Measurements from ENCODE around the gene COQ8A. TPM values are rescaled to one million over a fixed set of nuclear protein-coding genes. Genes with fewer than 3 reads are reported as not detected.

COQ8A gene
- total RNA-seq, 1 experiment from 2014 or later: 35.3 TPM

DNA sequence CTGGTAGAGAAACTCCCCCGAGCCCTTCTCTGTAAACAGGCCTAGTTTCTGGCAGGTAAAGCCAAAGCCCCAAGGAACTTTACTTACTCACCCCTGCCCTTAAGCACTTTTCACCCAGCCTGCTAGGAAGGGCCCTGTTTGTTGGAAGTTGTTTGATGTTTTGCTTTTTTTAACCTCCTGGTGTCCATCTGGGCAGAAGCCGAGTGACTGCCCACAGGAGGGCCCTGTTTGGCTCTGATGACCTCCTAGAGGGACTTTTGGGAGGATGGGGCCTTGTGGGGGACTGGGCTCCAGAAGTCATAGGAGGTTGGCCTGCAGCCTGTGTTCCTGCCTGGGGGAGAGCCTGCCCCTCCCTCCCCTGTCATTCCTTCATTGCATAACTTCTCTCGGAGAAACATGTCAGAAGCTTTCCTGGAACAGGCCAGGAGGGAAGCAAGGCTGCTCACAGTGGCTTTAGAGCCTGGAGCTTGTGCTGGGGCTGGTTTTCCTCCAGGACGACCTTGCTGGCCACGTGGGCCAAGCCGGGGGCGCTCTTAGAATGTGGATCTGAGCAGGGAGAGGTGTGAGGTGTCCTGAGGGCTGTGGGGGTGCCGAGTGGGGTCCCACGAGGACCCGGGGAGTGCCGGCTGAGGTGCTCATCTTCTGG is 33.9 kb downstream of the COQ8A start:
- H3K4me3 ChIP-seq (replicated peaks in 1 of 2; ENCODE audit: low read depth in 1 of 2, low read length in 2 of 2): no peak overlapping the region
- H3K27me3 ChIP-seq (ENCODE audit: insufficient read depth, low read length): no peaks in the 10 kb centered on the region
- no peak overlapping the region for H3K27ac ChIP-seq (ENCODE audit: low read depth, low read length)
- no peak for DNase-seq (ENCODE audit: low read depth, low spot score)
- no peak overlapping the region for H2AFZ ChIP-seq (ENCODE audit: low read depth, low read length, poor library complexity, severe bottlenecking)
- intact Hi-C loops (cut with micrococcal nuclease): no loop called here
- H3K79me2 ChIP-seq (ENCODE audit: insufficient read depth, low read length): no peaks in the 10 kb centered on the region
- 0 out of 4 replicates have a peak, but pooled peaks cover 0 to 3% of the 10 kb centered on the region in 2 experiments for H3K36me3 ChIP-seq (ENCODE audit: control insufficient read depth in 1 of 2, insufficient read depth in 2 of 2, low read length in 2 of 2)
- H4K20me1 ChIP-seq (ENCODE audit: insufficient read depth): no peaks in the 10 kb centered on the region
- no peak overlapping the region for H3K4me2 ChIP-seq (ENCODE audit: low read length)
- ChIA-PET RAD21 (ENCODE audit: low non-redundant PET in 1 of 2, low total read pairs in 2 of 2, uncharacterized antibody in 2 of 2, unreplicated experiment in 2 of 2) (no interaction called here), POLR2A (no interaction called here), CTCF (no interaction called here)
- H3K9ac ChIP-seq (ENCODE audit: low read length): no peak overlapping the region
- H3K4me1 ChIP-seq (ENCODE audit: control insufficient read depth in 1 of 2, insufficient read depth in 2 of 2, low read length in 2 of 2): no peaks in the 10 kb centered on the region
- no peaks in the 10 kb centered on the region for H3K9me3 ChIP-seq (ENCODE audit: control insufficient read depth in 1 of 2, insufficient read depth in 1 of 2, low read depth in 1 of 2, low read length in 2 of 2)
- no peaks in the 10 kb centered on the region for H3K9me2 ChIP-seq (ENCODE audit: insufficient read depth)
- TF ChIP-seq SP1 (IDR thresholded peaks at IDR 0.05; ENCODE audit: low read depth): no peak
- TF ChIP-seq EGR1 (IDR thresholded peaks at IDR 0.05; ENCODE audit: low read depth): no peak
- no peak for TF ChIP-seq ZNF274 (IDR thresholded peaks at IDR 0.05; ENCODE audit: low read depth, low read length)
- TF ChIP-seq, protein P1, sequence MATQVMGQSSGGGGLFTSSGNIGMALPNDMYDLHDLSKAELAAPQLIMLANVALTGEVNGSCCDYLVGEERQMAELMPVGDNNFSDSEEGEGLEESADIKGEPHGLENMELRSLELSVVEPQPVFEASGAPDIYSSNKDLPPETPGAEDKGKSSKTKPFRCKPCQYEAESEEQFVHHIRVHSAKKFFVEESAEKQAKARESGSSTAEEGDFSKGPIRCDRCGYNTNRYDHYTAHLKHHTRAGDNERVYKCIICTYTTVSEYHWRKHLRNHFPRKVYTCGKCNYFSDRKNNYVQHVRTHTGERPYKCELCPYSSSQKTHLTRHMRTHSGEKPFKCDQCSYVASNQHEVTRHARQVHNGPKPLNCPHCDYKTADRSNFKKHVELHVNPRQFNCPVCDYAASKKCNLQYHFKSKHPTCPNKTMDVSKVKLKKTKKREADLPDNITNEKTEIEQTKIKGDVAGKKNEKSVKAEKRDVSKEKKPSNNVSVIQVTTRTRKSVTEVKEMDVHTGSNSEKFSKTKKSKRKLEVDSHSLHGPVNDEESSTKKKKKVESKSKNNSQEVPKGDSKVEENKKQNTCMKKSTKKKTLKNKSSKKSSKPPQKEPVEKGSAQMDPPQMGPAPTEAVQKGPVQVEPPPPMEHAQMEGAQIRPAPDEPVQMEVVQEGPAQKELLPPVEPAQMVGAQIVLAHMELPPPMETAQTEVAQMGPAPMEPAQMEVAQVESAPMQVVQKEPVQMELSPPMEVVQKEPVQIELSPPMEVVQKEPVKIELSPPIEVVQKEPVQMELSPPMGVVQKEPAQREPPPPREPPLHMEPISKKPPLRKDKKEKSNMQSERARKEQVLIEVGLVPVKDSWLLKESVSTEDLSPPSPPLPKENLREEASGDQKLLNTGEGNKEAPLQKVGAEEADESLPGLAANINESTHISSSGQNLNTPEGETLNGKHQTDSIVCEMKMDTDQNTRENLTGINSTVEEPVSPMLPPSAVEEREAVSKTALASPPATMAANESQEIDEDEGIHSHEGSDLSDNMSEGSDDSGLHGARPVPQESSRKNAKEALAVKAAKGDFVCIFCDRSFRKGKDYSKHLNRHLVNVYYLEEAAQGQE (IDR thresholded peaks at IDR 0.05; ENCODE audit: low read depth): no peak
- no peak for TF ChIP-seq RAD21 (IDR thresholded peaks at IDR 0.05; ENCODE audit: low read depth)
- TF ChIP-seq EZH2phosphoT487 (IDR thresholded peaks at IDR 0.05; ENCODE audit: borderline replicate concordance): no peak
- no peak for TF ChIP-seq SRF (IDR thresholded peaks at IDR 0.05; ENCODE audit: low read depth)
- no peak for TF ChIP-seq MAX (IDR thresholded peaks at IDR 0.05)
- no peak for TF ChIP-seq YY1 (IDR thresholded peaks at IDR 0.05; ENCODE audit: extremely low read depth, insufficient replicate concordance, low read depth, low read length)
- TF ChIP-seq EZH2 (IDR thresholded peaks at IDR 0.05): no peak
- no peak for TF ChIP-seq TCF7L2 (IDR thresholded peaks at IDR 0.05; ENCODE audit: borderline replicate concordance, extremely low read depth, insufficient read depth, insufficient read length)
- no peak for TF ChIP-seq FOSL1 (IDR thresholded peaks at IDR 0.05; ENCODE audit: low read depth)
- TF ChIP-seq ZBTB33 (IDR thresholded peaks at IDR 0.05; ENCODE audit: extremely low read depth, insufficient replicate concordance, low read length): no peak
- TF ChIP-seq ATF3 (IDR thresholded peaks at IDR 0.05): no peak
- ATAC-seq: no peak
- BruUV-seq (replicated peaks): no TSS peak
